ENCODE data around the gene ATF6.

ATF6 gene

GRCh38 chr1:161866241-161866640 is 100.1 kb downstream of the ATF6 start:
- Histone ChIP-seq H4K20me1 (ENCODE audit: insufficient read depth, low read length) (no peaks in the 10 kb centered on the region), H3K27me3 (replicated peaks; ENCODE audit: insufficient read depth, low read length) (no peaks in the 10 kb centered on the region), H3K27ac (ENCODE audit: low read length) (no peak overlapping the region), H3K4me2 (ENCODE audit: low read depth, low read length) (no peak overlapping the region), H3K9me2 (replicated peaks; ENCODE audit: insufficient read depth, low read length) (no peaks in the 10 kb centered on the region), H3K4me3 (ENCODE audit: low read length) (no peak overlapping the region), H3K4me1 (ENCODE audit: low read length) (no peaks in the 10 kb centered on the region), H3F3A (ENCODE audit: insufficient read depth, low read length) (no peaks in the 10 kb centered on the region), H3K9me3 (replicated peaks; ENCODE audit: insufficient read depth, low read length) (no peaks in the 10 kb centered on the region), H2AFZ (ENCODE audit: low read length) (no peak overlapping the region), H3K36me3 (replicated peaks; ENCODE audit: insufficient read depth, low read length) (peaks cover 4% of the 10 kb centered on the region; the same call in 1 of the 2 replicates), H3K9ac (ENCODE audit: low read length) (no peak overlapping the region), H3K79me2 (ENCODE audit: low read length) (0 out of 2 replicates have a peak, but pooled peaks cover 2% of the 10 kb centered on the region)
- DNase-seq, result no peak
- TF ChIP-seq CTCF (IDR thresholded peaks at IDR 0.05; ENCODE audit: low read length) (no peak), EZH2 (optimal IDR thresholded peaks at IDR 0.05; ENCODE audit: low read depth, low read length) (no peak), EZH2phosphoT487 (IDR thresholded peaks at IDR 0.05; ENCODE audit: low read length) (no peak)

GRCh38 chr1:161868832-161869231 is 102.7 kb downstream of the ATF6 start:
- Histone ChIP-seq H3K4me2 (ENCODE audit: low read depth, low read length) (no peak overlapping the region), H3K4me3 (ENCODE audit: low read length) (no peak overlapping the region), H3K27ac (ENCODE audit: low read length) (no peak overlapping the region), H3K9me3 (replicated peaks; ENCODE audit: insufficient read depth, low read length) (no peaks in the 10 kb centered on the region), H3F3A (ENCODE audit: insufficient read depth, low read length) (no peaks in the 10 kb centered on the region), H3K36me3 (replicated peaks; ENCODE audit: insufficient read depth, low read length) (no peaks in the 10 kb centered on the region; the same call in 1 of the 2 replicates), H3K79me2 (ENCODE audit: low read length) (no peaks in the 10 kb centered on the region), H3K27me3 (replicated peaks; ENCODE audit: insufficient read depth, low read length) (no peaks in the 10 kb centered on the region), H4K20me1 (ENCODE audit: insufficient read depth, low read length) (no peaks in the 10 kb centered on the region), H2AFZ (ENCODE audit: low read length) (no peak overlapping the region), H3K9me2 (replicated peaks; ENCODE audit: insufficient read depth, low read length) (no peaks in the 10 kb centered on the region), H3K9ac (ENCODE audit: low read length) (no peak overlapping the region), H3K4me1 (ENCODE audit: low read length) (no peaks in the 10 kb centered on the region)
- no peak for TF ChIP-seq CTCF (IDR thresholded peaks at IDR 0.05; ENCODE audit: low read length)
- TF ChIP-seq EZH2 (optimal IDR thresholded peaks at IDR 0.05; ENCODE audit: low read depth, low read length), result no peak
- no peak for TF ChIP-seq EZH2phosphoT487 (IDR thresholded peaks at IDR 0.05; ENCODE audit: low read length)
- DNase-seq, result no peak

- Histone ChIP-seq H3F3A (ENCODE audit: insufficient read depth, low read length) (no peaks in the 10 kb centered on the region), H3K27me3 (replicated peaks; ENCODE audit: insufficient read depth, low read length) (no peaks in the 10 kb centered on the region), H3K4me1 (ENCODE audit: low read length) (no peaks in the 10 kb centered on the region)
Measured at GRCh38 chr1:161869291-161869690, 103.2 kb downstream of the ATF6 start.

More at GRCh38 chr1:161869291-161869690, 103.2 kb downstream of the ATF6 start:
- no peaks in the 10 kb centered on the region for H3K79me2 ChIP-seq (ENCODE audit: low read length)
- no peaks in the 10 kb centered on the region for H3K9me3 ChIP-seq (replicated peaks; ENCODE audit: insufficient read depth, low read length)
- no peaks in the 10 kb centered on the region for H3K9me2 ChIP-seq (replicated peaks; ENCODE audit: insufficient read depth, low read length)
- H3K4me3 ChIP-seq (ENCODE audit: low read length), result no peak overlapping the region
- no peak overlapping the region for H3K9ac ChIP-seq (ENCODE audit: low read length)
- H3K36me3 ChIP-seq (replicated peaks; ENCODE audit: insufficient read depth, low read length), result no peaks in the 10 kb centered on the region; the same call in 1 of the 2 replicates
- TF ChIP-seq EZH2 (optimal IDR thresholded peaks at IDR 0.05; ENCODE audit: low read depth, low read length), result no peak
- no peak for TF ChIP-seq EZH2phosphoT487 (IDR thresholded peaks at IDR 0.05; ENCODE audit: low read length)
- TF ChIP-seq CTCF (IDR thresholded peaks at IDR 0.05; ENCODE audit: low read length), result no peak
- H3K4me2 ChIP-seq (ENCODE audit: low read depth, low read length), result no peak overlapping the region
- H4K20me1 ChIP-seq (ENCODE audit: insufficient read depth, low read length), result no peaks in the 10 kb centered on the region
- no peak overlapping the region for H3K27ac ChIP-seq (ENCODE audit: low read length)
- no peak overlapping the region for H2AFZ ChIP-seq (ENCODE audit: low read length)
- no peak for DNase-seq

All from MM.1S (cell line).